GM21825 (cell line): ENCODE results near the gene FLNC.

Experiments
- ATAC-seq: cut with Tn5 transposase; IDR thresholded peaks from one replicate; pipeline ENCODE4 v1.9.1; 2021; ENCODE audit warnings: mild to moderate bottlenecking, moderate library complexity; ENCODE audit not compliant: unreplicated experiment

Gene FLNC

GRCh38 chr7:128888756-128889095, 58.5 kb downstream of the FLNC start:
- no peak for ATAC-seq

GRCh38 chr7:128889121-128889520, 58.9 kb downstream of the FLNC start:
- no peak for ATAC-seq

- no peak for ATAC-seq
Measured at GRCh38 chr7:128890306-128891109, 60.3 kb downstream of the FLNC start.

GRCh38 chr7:128891110-128891941, 61.1 kb downstream of the FLNC start:
- ATAC-seq, result no peak

- ATAC-seq, result no peak
Measured at GRCh38 chr7:128891942-128892269, 61.7 kb downstream of the FLNC start.

GRCh38 chr7:128892521-128893250, 62.5 kb downstream of the FLNC start:
- ATAC-seq, result no peak

- no peak for ATAC-seq
Measured at GRCh38 chr7:128893251-128894100, 63.3 kb downstream of the FLNC start.

GRCh38 chr7:128894101-128894440, 63.9 kb downstream of the FLNC start:
- ATAC-seq, result no peak

- no peak for ATAC-seq
Measured at GRCh38 chr7:128895320-128895719, 65.1 kb downstream of the FLNC start.

GRCh38 chr7:128899392-128899791, 69.2 kb downstream of the FLNC start:
- ATAC-seq, result no peak

GRCh38 chr7:128900237-128900636, 70.0 kb downstream of the FLNC start:
- no peak for ATAC-seq

GRCh38 chr7:128902761-128903585, 72.8 kb downstream of the FLNC start:
- ATAC-seq, result no peak

- ATAC-seq, result no peak
Measured at GRCh38 chr7:128903621-128904361, 73.6 kb downstream of the FLNC start.

GRCh38 chr7:128904381-128905197, 74.4 kb downstream of the FLNC start:
- ATAC-seq, result no peak

- no peak for ATAC-seq
Measured at GRCh38 chr7:128906001-128906765, 76.0 kb downstream of the FLNC start.

- no peak for ATAC-seq
Measured at GRCh38 chr7:128906766-128907559, 76.8 kb downstream of the FLNC start.
